ENCODE data around the gene TMEM204.

The TMEM204 gene

DNA sequence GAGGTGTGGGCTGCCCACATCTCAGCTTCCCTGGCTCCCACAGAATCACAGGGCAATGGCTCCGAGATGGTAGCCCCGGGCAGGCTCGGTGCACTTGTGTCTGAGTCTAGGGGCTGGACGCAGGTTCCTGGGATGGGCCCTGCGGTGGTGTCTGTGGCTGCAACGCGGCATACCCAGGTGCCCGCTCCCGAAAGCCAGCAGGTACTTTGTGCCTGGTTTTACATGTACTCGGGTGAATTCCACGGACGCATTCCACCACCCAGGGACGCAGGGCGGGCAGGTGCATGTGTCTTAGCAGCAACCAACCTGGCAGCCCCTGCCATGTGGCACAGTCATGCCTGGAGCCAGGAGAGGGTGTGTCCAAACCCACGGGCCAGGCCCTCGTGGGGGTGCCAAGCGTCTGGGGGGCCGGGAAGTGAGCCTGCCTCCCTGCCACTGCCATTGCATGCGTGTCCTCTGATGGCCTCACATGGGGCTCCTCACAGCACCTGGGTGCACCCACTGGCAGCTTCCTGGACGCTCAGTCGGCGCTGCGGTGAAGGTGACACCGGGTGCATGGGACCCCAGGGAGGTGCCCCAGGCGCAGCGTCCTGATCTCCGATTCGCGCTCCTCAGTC is 4.4 kb upstream of the TMEM204 start:
- TF ChIP-seq CTCF (IDR thresholded peaks at IDR 0.05; ENCODE audit: low read depth, low read length, missing control alignments): no peak
- no peak for DNase-seq (ENCODE audit: low read depth)
- no peak overlapping the region for H3K4me3 ChIP-seq (ENCODE audit: low read depth, low read length)

- DNase-seq (ENCODE audit: low read depth): no peak
- no peak overlapping the region for H3K4me3 ChIP-seq (ENCODE audit: low read depth, low read length)
- no peak for TF ChIP-seq CTCF (IDR thresholded peaks at IDR 0.05; ENCODE audit: low read depth, low read length, missing control alignments)
Observed at GRCh38 chr16:1530349-1530882, 3.0 kb upstream of the TMEM204 start.

- no peak for DNase-seq (ENCODE audit: low read depth)
- no peak overlapping the region for H3K4me3 ChIP-seq (ENCODE audit: low read depth, low read length)
- no peak for TF ChIP-seq CTCF (IDR thresholded peaks at IDR 0.05; ENCODE audit: low read depth, low read length, missing control alignments)
Observed at GRCh38 chr16:1530883-1531637, 2.4 kb upstream of the TMEM204 start.

GRCh38 chr16:1531638-1531910 is 1.9 kb upstream of the TMEM204 start:
- DNase-seq (ENCODE audit: low read depth): no peak
- H3K4me3 ChIP-seq (ENCODE audit: low read depth, low read length): no peak overlapping the region
- no peak for TF ChIP-seq CTCF (IDR thresholded peaks at IDR 0.05; ENCODE audit: low read depth, low read length, missing control alignments)

GRCh38 chr16:1532081-1532760 is 1.2 kb upstream of the TMEM204 start:
- DNase-seq (ENCODE audit: low read depth): no peak
- no peak overlapping the region for H3K4me3 ChIP-seq (ENCODE audit: low read depth, low read length)
- no peak for TF ChIP-seq CTCF (IDR thresholded peaks at IDR 0.05; ENCODE audit: low read depth, low read length, missing control alignments)

- no peak for TF ChIP-seq CTCF (IDR thresholded peaks at IDR 0.05; ENCODE audit: low read depth, low read length, missing control alignments)
- no peak for DNase-seq (ENCODE audit: low read depth)
- no peak overlapping the region for H3K4me3 ChIP-seq (ENCODE audit: low read depth, low read length)
Observed at GRCh38 chr16:1532771-1533170, 695 bp upstream of the TMEM204 start.
